ENCODE data around the gene GALR2.

GALR2 gene

DNA sequence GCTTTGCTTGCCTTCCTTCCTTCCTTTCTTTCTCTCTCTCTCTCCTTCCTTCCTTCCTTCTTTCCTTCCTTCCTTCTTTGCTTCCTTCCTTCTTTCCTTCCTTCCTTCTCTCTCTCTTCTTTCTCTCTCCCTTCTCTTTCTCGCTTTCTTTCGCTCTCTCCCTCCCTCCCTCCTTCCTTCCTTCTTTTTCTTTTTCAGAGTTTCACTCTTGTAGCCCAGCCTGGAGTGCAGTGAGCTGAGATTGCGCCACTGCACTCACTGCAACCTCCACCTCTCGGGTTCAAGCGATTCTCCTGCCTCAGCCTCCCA lies 48.6 kb downstream of the GALR2 start:
- in situ Hi-C loops (cut with HindIII; ENCODE audit: low pct_unique_long_range_greater_than_20kb, low sequenced_read_pairs) = no loop called here
- no peak for TF ChIP-seq JUND (IDR thresholded peaks at IDR 0.05; ENCODE audit: low read depth)
- DNase-seq (ENCODE audit: low read depth in 1 of 2, low spot score in 1 of 2) = no peak

DNA sequence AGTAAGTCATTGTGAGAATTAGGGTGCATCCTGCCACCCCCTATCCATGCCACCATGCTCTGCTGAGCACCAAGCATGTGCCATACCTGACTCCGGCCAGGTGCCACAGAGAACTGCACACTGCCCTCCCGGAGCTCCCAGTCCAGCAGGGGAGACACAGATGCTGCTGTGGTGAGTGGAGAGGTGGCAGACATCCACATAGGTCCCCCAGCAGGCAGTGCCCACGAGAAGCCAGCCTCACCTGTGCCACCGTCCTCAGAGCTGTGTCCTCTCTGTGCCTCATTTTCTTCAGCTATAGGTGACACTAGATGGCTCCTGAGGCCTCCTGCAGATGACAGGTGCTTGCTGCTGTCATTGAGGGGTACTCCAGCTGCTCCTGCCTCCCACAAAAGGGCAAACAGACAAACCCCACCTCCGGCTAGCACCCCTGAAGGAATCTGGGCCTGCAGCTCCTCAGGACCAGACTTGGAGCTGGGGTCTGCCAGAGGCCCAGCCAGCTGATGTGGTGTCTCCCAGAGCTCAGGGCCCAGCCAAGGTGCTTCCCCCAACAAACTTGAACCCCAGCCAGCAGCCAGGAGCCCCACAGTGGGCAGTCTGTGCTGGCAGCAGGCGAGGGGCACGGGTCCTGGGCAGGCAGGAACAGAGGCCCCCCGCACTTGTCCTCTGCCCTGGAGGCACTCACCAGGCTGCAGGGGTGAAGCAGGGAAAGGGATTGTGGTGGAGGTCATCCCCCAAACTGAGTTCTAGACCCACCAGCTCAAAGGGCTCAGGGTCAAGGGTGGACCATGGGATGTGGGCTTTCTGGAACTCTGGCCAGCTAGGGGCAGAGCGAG lies 49.4 kb downstream of the GALR2 start:
- DNase-seq (ENCODE audit: low read depth in 1 of 2, low spot score in 1 of 2) = peak in 1 of 2 experiments; percentile 70
- in situ Hi-C loops (cut with HindIII; ENCODE audit: low pct_unique_long_range_greater_than_20kb, low sequenced_read_pairs) = no loop called here
- no peak for TF ChIP-seq JUND (IDR thresholded peaks at IDR 0.05; ENCODE audit: low read depth)

DNA sequence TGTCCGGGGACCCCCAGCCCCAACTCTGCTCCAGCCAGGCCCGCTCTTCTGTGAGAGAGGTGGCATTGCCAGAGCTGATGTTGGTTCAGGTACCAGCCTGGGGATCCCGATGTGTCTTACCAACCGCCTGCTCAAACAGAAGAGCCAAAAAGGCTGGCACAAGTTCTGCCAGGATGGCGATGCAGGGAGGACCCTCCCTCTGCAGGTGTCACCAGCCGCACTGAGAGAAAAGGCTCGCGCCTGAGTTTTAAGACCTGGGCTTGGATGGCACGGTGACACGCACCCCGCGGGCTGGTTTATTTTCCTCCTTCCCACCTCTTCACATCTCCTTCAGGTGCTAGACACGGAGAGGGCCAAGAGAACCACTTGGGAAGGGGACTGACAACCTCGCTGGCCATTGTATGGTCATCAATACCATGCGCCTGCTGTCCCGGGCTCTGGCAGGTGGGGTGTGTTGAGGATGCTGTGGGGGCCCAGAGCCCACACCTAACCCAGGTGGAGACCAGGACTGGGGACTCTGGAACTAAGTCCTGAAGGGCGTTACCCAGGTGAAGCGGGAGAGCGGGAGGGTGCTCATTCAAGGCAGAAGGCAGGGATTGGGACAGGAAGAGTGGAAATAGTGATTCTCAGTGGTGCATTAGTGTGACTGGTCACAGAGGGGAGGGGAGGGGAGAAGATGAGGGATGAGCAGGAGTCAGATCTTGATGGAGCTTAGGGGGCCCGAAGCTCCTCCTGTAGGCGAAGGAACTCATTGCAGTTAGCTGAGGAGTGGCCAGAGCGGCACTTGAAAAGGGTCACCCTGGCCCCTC lies 50.2 kb downstream of the GALR2 start:
- in situ Hi-C loops (cut with HindIII; ENCODE audit: low pct_unique_long_range_greater_than_20kb, low sequenced_read_pairs) = no loop called here
- TF ChIP-seq JUND (IDR thresholded peaks at IDR 0.05; ENCODE audit: low read depth) = no peak
- DNase-seq (ENCODE audit: low read depth in 1 of 2, low spot score in 1 of 2) = no peak

DNA sequence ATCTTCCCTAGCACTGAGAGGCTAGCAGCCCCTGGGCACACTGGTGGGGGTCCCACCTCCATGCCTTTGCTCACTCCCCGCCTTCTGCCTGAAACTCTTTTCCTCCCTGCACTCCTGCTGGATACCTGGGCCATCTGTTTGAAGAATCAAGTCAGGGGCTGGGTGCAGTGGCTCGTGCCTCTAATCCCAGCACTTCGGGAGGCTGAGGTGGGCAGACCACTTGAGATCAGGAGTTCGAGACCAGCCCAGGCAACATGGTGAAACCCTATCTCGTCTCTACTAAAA lies 50.8 kb downstream of the GALR2 start:
- in situ Hi-C loops (cut with HindIII; ENCODE audit: low pct_unique_long_range_greater_than_20kb, low sequenced_read_pairs) = no loop called here
- DNase-seq (ENCODE audit: low read depth in 1 of 2, low spot score in 1 of 2) = no peak
- no peak for TF ChIP-seq JUND (IDR thresholded peaks at IDR 0.05; ENCODE audit: low read depth)

DNA sequence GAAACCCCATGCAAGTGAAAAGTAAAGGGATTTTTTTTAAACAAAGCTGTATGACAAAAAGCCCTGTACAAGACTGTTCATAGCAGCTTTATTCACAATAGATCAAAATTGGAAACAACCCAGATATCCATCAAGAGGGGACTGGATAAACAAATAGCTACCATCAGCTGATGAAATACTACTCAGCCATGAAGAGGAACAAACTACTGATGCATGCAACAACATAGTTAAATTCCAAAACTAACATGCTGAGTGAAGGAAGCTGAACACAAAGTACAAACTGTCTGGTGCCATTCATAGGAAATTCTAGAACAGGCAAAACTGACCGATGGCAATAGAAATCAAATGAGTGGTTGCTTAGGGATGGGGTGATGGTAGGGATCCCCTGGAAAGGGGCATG lies 51.3 kb downstream of the GALR2 start:
- in situ Hi-C loops (cut with HindIII; ENCODE audit: low pct_unique_long_range_greater_than_20kb, low sequenced_read_pairs) = no loop called here
- no peak for TF ChIP-seq JUND (IDR thresholded peaks at IDR 0.05; ENCODE audit: low read depth)
- no peak for DNase-seq (ENCODE audit: low read depth in 1 of 2, low spot score in 1 of 2)
